Motor neuron (in vitro differentiated cells): ENCODE measurements around the gene PPM1L. TPM values are rescaled to one million over a fixed set of nuclear protein-coding genes. Genes with fewer than 3 reads are reported as not detected.

ENCODE experiments used
- ATAC-seq, 8 experiments: fragments of 200-7000 bp; cut with Tn5 transposase; replicated peaks in 6 of 8; 2 replicates each; pipeline ENCODE4 v1.8.0; 2021; ENCODE audit warnings: mild to moderate bottlenecking in 8 of 8, moderate library complexity in 8 of 8
- H3K27ac ChIP-seq, 2 donors: fragments of 250-450 bp; sonication (Bioruptor Pico); 2 replicates each; pipeline ENCODE4 v1.9.0; 2021; ENCODE audit warnings: antibody characterized with exemption in 2 of 2, mild to moderate bottlenecking in 2 of 2, moderate library complexity in 1 of 2
- H3K4me1 ChIP-seq, 2 donors: fragments of 250-450 bp; sonication (Bioruptor Pico); replicated peaks in 1 of 2; 2 replicates each; pipeline ENCODE4 v1.6.1; 2021; ENCODE audit warnings: antibody characterized with exemption in 2 of 2, mild to moderate bottlenecking in 2 of 2, moderate library complexity in 1 of 2
- H3K4me3 ChIP-seq, 5 donors: fragments of 250-450 bp; sonication (Bioruptor Pico); 2 replicates each; pipeline ENCODE4 v1.9.0; 2021; ENCODE audit warnings: antibody characterized with exemption in 5 of 5, mild to moderate bottlenecking in 5 of 5, moderate library complexity in 4 of 5
- WGBS, 10 experiments: fragments of 450-650 bp; shearing (Covaris generic); methylation state at CpG; one replicate each; pipeline ENCODE4 v1.0.0; 2022; 5-methylcytosine and 5-hydroxymethylcytosine counted together
- in situ Hi-C, 9 experiments: fragments of 400-800 bp; cut with MboI; loops; one replicate each; pipeline ENCODE4 v1.15.0; 2021; ENCODE audit warnings: low sequenced_read_pairs in 9 of 9, low pct_unique_long_range_greater_than_20kb in 2 of 9; ENCODE audit not compliant: unreplicated experiment in 9 of 9
- total RNA-seq, 8 experiments: library from RNA; unstranded; fragments of 300-600 nt; gene quantifications; 2 replicates each; pipeline versions ENCODE4 v1.2.3 to v1.2.4, GENCODE V29; 2022

Gene PPM1L
- total RNA-seq, 8 experiments from 2014 or later = 10.8 to 27.3 (median 22.1) TPM

DNA sequence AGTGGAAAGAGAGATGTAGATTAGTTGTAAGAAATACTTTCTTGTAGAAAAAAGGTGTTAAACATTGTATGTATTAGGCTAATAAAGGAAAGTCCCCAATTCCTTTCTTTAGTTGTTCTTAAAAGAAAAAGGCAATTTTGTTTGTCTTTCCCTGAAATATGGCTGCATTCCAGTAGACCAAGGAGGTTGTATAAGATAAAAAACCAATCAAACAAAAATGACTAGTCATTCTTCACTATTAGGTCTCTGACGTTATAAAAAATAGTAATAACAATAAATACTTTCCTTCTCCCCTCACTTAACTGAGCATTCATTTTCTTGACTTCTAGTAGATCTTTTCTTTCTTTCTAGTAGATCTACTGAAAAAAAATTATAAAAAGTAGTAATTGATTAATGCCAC lies 8.6 kb upstream of the PPM1L start:
- no peak for ATAC-seq
- WGBS, 10 experiments = 20 to 100% (median 90%) methylated on average over 1 of the region's 1 CpG; no CpG with 5 or more reads in 2 of the 10 experiments
- no peaks in the 10 kb centered on the region for H3K4me1 ChIP-seq
- H3K27ac ChIP-seq = no peak overlapping the region
- no peak overlapping the region for H3K4me3 ChIP-seq
- in situ Hi-C loops = no loop called here

DNA sequence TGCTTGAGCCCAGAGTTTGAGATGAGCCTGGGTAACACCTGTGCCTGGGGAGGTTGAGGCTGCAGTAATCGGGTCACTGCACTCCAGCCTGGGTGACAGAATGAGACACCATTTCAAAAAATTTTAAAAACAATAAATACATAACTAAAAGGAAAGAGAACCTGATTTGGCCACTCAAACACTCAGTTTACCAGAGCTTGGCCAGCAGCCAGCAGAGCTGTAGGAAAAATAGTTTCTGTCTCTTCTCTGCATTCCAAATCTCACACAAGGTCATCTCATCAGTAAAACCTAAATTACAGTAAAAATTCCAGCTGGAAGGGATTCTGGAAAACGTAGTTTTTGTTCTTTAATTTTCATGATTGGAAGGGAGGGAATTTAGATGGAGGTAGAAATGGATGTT lies 7.8 kb upstream of the PPM1L start:
- no peak overlapping the region for H3K27ac ChIP-seq

DNA sequence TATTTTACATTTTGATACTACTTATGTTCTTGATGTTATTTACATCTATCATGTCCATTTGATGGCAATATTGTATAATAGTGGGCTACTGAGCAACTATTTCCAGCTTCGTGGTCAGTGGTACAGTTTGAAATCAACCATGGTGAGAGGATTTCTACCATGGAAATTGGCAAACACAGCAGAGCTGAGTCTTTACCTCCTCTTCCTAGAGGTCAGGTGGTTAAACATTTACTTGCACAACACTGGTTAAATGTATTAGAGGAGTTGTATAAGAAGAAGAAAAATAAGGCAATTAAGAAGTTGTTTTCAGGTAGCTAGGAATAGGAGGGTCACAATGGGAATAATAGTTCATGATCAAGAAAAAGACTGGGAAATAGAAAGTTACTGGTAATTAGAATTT lies 7.2 kb upstream of the PPM1L start:
- peaks cover 0 to 5% of the 10 kb centered on the region in 2 donors for H3K4me1 ChIP-seq
- no peak for ATAC-seq
- in situ Hi-C loops = no loop called here
- no peak overlapping the region for H3K4me3 ChIP-seq
- 0 to 100% (median 64%) methylated on average over 1 of the region's 1 CpG; no CpG with 5 or more reads in 4 of the 10 experiments for WGBS, 10 experiments
- no peak overlapping the region for H3K27ac ChIP-seq

More for the DNA sequence above, 7.8 kb upstream of the PPM1L start:
- H3K4me1 ChIP-seq = no peaks in the 10 kb centered on the region
- in situ Hi-C loops = no loop called here
- WGBS, 10 experiments = 0 to 85% (median 49%) methylated on average over 1 to 2 of the region's 2 CpGs; no CpG with 5 or more reads in 2 of the 10 experiments
- ATAC-seq = no peak
- no peak overlapping the region for H3K4me3 ChIP-seq

DNA sequence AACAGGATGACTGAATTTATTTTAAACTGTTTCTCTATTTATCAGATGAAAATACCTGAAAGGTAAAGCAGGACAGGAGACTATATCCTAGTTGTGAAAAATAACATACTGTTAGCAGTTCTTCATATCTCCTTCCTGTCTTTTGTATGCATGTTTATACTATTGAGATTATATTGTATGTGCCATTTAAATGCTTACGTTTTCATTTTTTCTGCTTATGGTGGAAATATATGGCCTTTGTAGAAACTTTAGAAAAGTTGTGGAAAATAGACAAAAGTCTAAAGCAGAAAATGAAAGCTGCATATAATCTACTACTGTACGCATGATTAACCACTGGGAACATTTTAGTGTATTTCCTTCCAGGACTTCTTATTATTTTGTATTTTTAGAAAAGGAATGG lies 2.1 kb upstream of the PPM1L start:
- H3K4me1 ChIP-seq = peaks cover 2 to 13% of the 10 kb centered on the region in 2 donors
- no peak for ATAC-seq
- in situ Hi-C loops = loop anchor here in 1 of 9 experiments (25.0 kb wide), 1 partner anchor 192 kb away; the partner anchor contains the start of gene KPNA4
- 14 to 57% (median 37%) methylated on average over 1 to 2 of the region's 2 CpGs; no CpG with 5 or more reads in 1 of the 10 experiments for WGBS, 10 experiments
- H3K4me3 ChIP-seq = peak overlapping the region; percentile 57 to 75 (median 63)
- peak overlapping the region; percentile 92 to 95 for H3K27ac ChIP-seq

DNA sequence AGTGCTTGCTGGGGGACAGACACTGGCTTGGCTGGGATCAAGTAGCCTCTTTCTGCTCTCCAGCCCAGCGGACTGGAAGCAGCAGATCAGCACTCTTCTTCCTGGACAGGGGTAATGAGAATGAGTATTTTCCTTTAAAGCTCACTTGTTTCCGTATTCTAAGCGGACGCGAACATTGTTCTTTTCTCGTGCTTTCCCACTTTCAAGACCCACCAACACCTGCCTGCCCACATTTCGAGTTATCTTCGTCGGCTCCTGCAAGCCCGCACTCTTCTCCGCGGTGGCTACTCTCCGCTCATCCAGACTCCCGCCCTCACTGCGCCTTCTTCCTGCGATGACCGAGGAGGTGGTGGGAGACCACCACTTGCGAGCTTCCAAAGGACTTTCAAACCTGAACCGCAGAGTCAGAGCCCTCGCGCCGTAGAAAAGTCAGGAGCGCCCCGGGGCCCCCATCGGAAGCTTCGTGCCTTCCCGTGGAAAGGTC lies 1.6 kb upstream of the PPM1L start:
- ATAC-seq = peak; percentile 1 to 6 (median 4)
- peak overlapping the region; percentile 92 to 95 for H3K27ac ChIP-seq
- H3K4me3 ChIP-seq = peak overlapping the region; percentile 57 to 75 (median 63)
- in situ Hi-C loops = loop anchor here in 1 of 9 experiments (25.0 kb wide), 1 partner anchor 192 kb away; the partner anchor contains the start of gene KPNA4
- 0 to 5% (median 0%) methylated on average over 4 to 17 of the region's 27 CpGs; no CpG with 5 or more reads in 3 of the 10 experiments for WGBS, 10 experiments
- peaks cover 3 to 17% of the 10 kb centered on the region in 2 donors for H3K4me1 ChIP-seq

DNA sequence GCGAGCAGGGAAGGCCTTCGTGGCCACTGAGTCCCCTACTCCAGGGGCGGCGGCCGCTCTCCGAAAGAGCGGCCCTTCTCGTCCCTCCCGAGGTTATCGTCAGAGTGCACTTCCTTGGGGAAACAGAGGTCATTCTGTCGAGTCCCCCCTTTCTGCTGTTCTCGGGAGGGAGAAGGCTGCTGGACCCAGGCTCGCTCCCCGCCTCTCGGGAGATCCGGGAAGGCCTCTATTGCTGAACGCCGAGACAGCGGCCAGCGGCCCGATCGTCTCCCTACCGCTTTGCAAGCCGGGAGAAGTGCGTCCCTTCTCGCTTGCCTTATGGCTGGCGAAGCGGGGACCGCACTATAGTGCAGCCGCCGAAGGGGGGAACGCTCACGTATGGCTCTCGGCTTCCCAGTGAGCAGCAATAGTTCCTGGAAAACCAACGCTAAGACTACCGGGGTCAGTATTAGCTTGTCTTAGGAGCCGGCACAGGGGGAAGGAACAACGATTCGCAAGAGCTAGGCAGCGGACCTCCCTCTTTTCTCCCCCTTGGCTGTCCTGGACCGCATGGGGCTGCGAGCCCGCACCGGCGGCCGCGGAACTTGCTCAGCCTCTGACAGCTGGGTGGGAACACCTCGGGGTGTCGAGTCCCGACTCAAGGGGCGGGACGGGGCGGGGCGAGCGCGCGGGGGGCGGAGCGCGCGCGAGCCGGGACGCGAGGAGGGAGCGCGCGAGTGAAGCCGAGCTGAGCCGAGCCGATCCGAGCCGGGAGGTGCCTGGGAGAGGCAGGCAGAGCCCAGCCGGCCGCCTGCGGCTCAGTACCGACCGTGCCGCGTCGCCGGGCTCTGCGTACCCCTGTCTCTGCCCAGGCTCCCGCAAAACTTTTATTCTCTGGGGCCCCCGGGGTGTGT lies 930 bp upstream of the PPM1L start:
- WGBS, 10 experiments = 0% methylated on average over 1 to 16 of the region's 85 CpGs; no CpG with 5 or more reads in 6 of the 10 experiments
- H3K4me3 ChIP-seq = peak overlapping the region; percentile 57 to 75 (median 63)
- peaks cover 8 to 24% of the 10 kb centered on the region in 2 donors for H3K4me1 ChIP-seq
- in situ Hi-C loops = loop anchor here in 1 of 9 experiments (25.0 kb wide), 1 partner anchor 193 kb away; the partner anchor contains the start of gene KPNA4
- ATAC-seq = peak; percentile 77 to 86 (median 83)
- H3K27ac ChIP-seq = peak overlapping the region; percentile 92 to 95

DNA sequence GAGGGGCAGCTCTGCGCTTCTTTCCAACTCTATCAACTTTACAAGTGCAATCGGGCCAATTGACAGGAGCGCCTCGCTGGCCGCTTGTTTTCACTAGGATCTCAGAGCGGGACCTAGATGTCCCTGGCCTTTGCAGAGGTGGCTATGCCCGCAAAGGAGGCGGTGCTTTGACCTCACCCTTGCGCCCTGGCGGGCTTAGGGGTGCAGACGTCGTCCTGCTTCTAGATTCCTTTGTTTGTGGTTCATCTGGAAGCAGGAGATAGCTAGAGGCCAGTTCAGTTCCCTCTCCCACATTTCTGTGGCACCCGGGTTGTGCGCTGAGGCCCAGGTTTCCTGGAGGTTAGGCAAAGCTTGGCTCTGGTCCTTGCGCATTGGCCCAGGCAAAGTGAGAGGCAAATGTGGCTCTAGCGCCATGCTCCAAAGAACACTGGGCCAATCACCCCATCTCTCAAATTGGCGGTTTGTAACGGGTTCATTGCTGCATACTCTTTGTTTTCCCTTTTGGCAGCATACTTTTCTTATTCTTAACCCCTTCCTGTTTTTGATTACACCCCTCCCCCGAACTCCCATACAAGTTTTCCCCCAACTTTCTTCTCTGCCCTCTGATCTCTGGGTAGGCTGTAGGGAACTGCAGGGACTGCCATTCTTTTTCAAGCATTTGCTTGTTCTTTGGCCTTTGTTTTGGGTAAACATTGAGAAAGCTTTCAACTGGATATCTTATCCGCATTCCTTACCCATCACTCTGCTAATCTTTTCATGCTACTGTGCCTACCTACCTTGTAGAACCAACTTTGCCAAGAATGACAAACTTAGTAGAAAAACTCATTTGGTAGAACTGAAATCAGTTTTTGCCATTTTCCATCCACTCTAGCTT lies 1.4 kb downstream of the PPM1L start:
- H3K27ac ChIP-seq = no peak overlapping the region

DNA sequence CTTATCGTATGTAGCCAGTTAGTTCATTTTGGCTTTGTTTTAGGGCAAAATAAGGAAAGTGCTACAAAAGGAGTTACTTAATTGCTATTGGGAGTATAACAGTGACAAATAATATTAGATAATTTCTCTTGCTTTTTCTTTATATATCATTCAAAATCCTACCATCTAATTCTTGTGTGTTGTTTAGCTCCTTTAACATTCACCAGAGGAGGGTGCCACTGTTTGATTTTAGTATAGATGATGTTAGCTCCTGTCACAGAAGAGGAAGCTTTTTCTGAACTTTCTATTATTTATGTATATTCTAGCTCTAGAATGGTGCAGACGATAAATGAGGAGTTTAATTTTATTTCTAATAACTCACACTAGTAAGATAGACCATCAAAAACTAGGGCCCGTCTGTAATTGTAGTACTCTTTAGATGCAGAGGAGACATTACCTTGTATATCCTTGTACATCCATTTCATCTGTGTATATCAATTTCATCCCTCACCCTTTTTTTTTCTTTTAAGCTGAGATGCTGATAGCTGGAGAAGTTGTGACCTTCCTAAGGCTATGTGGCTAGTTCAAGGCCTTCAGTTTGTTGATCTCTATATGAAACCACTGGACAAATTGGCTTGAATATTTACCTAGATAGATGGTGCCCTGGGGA lies 3.0 kb downstream of the PPM1L start:
- ATAC-seq = no peak
- 43 to 92% (median 78%) methylated on average over 1 to 3 of the region's 3 CpGs; no CpG with 5 or more reads in 1 of the 10 experiments for WGBS, 10 experiments
- Histone ChIP-seq H3K4me1 (peaks cover 14 to 37% of the 10 kb centered on the region in 2 donors), H3K4me3 (peak overlapping the region; percentile 5 to 75 (median 60)), H3K27ac (no peak overlapping the region)
- in situ Hi-C loops = loop anchor here in 1 of 9 experiments (25.0 kb wide), 1 partner anchor 197 kb away; the partner anchor contains the start of gene KPNA4

More for the DNA sequence above, 1.4 kb downstream of the PPM1L start:
- in situ Hi-C loops = loop anchor here in 1 of 9 experiments (25.0 kb wide), 1 partner anchor 195 kb away; the partner anchor contains the start of gene KPNA4
- 0 to 100% (median 11%) methylated on average over 2 to 12 of the region's 20 CpGs for WGBS, 10 experiments
- Histone ChIP-seq H3K4me1 (peaks cover 14 to 44% of the 10 kb centered on the region in 2 donors), H3K4me3 (peak overlapping the region; percentile 57 to 75 (median 63))
- ATAC-seq = no peak

DNA sequence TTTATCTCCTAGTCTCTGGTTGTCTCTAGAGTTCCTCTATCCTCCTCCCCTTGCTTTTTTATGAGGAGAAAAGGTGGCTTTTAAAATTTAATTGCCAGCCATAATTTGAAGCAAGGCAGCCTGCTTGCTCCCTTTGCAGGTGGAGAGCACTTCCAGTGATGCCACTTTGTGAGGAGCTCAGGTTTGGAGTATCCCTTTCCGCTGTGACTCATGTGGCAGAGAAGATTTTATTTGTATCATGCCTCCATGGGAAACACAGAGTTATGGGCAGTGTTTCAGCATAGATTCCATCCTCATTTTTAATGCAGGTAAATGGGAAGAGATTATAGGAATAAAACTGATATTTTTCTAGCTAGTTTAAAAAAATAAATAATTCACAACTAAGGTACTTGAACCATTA lies 7.0 kb downstream of the PPM1L start:
- Histone ChIP-seq H3K27ac (no peak overlapping the region), H3K4me3 (no peak overlapping the region), H3K4me1 (peaks cover 12 to 37% of the 10 kb centered on the region in 2 donors)
- ATAC-seq = no peak
- 25 to 100% (median 100%) methylated on average over 1 of the region's 1 CpG; no CpG with 5 or more reads in 5 of the 10 experiments for WGBS, 10 experiments
- in situ Hi-C loops = loop anchor here in 1 of 9 experiments (25.0 kb wide), 1 partner anchor 201 kb away; the partner anchor contains the start of gene KPNA4

DNA sequence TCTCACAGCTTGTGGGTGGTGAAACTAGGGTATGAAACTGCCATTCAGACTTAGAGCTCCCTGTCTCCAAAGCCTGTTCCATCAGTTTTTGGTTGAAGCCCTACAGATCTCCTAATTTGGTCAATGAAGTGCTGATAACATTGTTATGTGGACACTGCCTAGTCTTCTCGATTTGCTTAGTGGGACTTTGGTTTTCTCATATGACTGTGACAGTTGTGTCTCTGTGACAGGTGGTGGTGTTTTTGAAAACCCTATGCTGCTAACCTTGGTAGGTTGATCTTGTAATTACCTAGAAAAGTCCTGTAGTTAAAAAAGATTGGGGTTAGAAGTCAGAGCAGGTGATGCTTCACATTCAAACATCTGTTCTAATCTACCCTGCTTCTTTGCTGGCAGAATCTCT lies 9.2 kb downstream of the PPM1L start:
- Histone ChIP-seq H3K4me1 (peaks cover 6 to 19% of the 10 kb centered on the region in 2 donors), H3K27ac (no peak overlapping the region), H3K4me3 (no peak overlapping the region)
- in situ Hi-C loops = loop anchor here in 1 of 9 experiments (25.0 kb wide), 1 partner anchor 203 kb away; the partner anchor contains the start of gene KPNA4
- WGBS, 10 experiments = 43 to 86% (median 60%) methylated on average over 1 of the region's 1 CpG; no CpG with 5 or more reads in 7 of the 10 experiments
- no peak for ATAC-seq

DNA sequence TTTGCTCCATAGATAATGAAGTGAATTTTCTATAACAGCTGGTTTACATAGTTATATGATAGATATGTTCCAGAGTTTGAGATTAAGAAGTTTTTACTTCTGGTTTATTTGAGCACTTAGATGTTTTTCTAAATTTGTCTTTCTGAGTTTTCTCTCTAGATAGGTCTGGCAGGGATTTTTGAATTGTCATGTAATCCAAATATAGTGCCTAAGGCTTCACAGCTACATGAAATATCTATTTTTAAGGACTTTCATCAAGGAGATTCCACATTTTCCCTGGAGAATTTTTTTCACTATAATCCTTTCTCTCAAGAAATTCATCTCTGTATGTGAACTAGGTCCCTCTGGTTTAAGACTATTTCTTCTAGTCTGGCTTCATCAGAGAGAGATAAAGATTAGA lies 12.0 kb downstream of the PPM1L start:
- in situ Hi-C loops = loop anchor here in 1 of 9 experiments (25.0 kb wide), 1 partner anchor 206 kb away; the partner anchor contains the start of gene KPNA4
- Histone ChIP-seq H3K4me1 (no peaks in the 10 kb centered on the region), H3K4me3 (no peak overlapping the region), H3K27ac (no peak overlapping the region)
- no peak for ATAC-seq
